ENCODE data around the gene GNLY. TPM values are rescaled to one million over a fixed set of nuclear protein-coding genes. Genes with fewer than 3 reads are reported as not detected.
A peak's percentile ranks its signal among the peaks of the same experiment; 100 is the strongest.

GNLY gene
- total and polyA plus RNA-seq, 9 of the 15 experiments (the other 6 are each of a cell fraction or from before 2014, with no cell fraction given): not detected

GRCh38 chr2:85727798-85728197 is 33.6 kb downstream of the GNLY start:
- Histone ChIP-seq H3K27ac (ENCODE audit: extremely low read depth, low read depth, low read length) (no peak overlapping the region), H3K9me1 (ENCODE audit: control insufficient read depth, insufficient read depth, low read length) (no peaks in the 10 kb centered on the region), H3K4me2 (ENCODE audit: insufficient read depth, low read length) (no peak overlapping the region), H3K9me3 (replicated peaks; ENCODE audit: control insufficient read depth, insufficient read depth, low read depth, low read length) (no peaks in the 10 kb centered on the region), H3K27me3 (ENCODE audit: control insufficient read depth in 2 of 2, insufficient read depth in 2 of 2, low read length in 2 of 2) (peaks cover 14 to 47% of the 10 kb centered on the region in 2 experiments), H2AFZ (ENCODE audit: low read depth, low read length) (no peak overlapping the region), H3K36me3 (ENCODE audit: control insufficient read depth, insufficient read depth, low read length) (no peaks in the 10 kb centered on the region), H3K4me1 (replicated peaks in 1 of 2; ENCODE audit: control insufficient read depth in 2 of 2, insufficient read depth in 2 of 2, low read length in 2 of 2) (peaks cover 0 to 4% of the 10 kb centered on the region in 2 experiments; a peak in 1 of 5 replicates), H4K20me1 (replicated peaks; ENCODE audit: control insufficient read depth, insufficient read depth, low read length) (no peaks in the 10 kb centered on the region), H3K79me2 (ENCODE audit: control insufficient read depth, insufficient read depth, low read length) (no peaks in the 10 kb centered on the region), H3K9ac (ENCODE audit: insufficient read depth in 1 of 2, low read depth in 2 of 2, low read length in 2 of 2) (0 out of 4 replicates have a peak overlapping the region, but pooled peaks of 1 of the 2 experiments have one; percentile 60), H3K4me3 (no peak overlapping the region)
- no peak for DNase-seq (ENCODE audit: extremely low read depth in 1 of 4, low spot score in 3 of 4)
- BruUV-seq (replicated peaks): no TSS peak
- intact Hi-C loops (cut with micrococcal nuclease): loop anchor here (2.0 kb wide), 1 partner anchor 77 kb away; no protein-coding TSS in a partner anchor
- CTCF ChIA-PET (ENCODE audit: low intra/inter-chr PET ratio): interaction anchor here (1.2 to 2.7 kb wide), 2 partner anchors 70 to 87 kb away, joined by 4 to 42 read pairs; no protein-coding TSS in a partner anchor
- 4% methylated on average over 9 of the region's 10 CpGs for WGBS (ENCODE audit: insufficient coverage, low coverage, missing lambda C conversion rate)
- FAIRE-seq: no peak
- TF ChIP-seq POLR2AphosphoS5 (IDR thresholded peaks at IDR 0.05; ENCODE audit: control insufficient read depth, insufficient read depth, low read depth, low read length): no peak
- no peak for TF ChIP-seq CBX2 (IDR thresholded peaks at IDR 0.05; ENCODE audit: insufficient read depth, low read length, poor library complexity, severe bottlenecking)
- no peak for TF ChIP-seq ARID3B (CRISPR knock-in tag; IDR thresholded peaks at IDR 0.05; ENCODE audit: borderline replicate concordance)
- POLR2A ChIA-PET: interaction anchor here (1.6 kb wide), 1 partner anchor 88 kb away, joined by 3 read pairs; no protein-coding TSS in a partner anchor
- no peak for ATAC-seq
- in situ Hi-C loops (cut with MboI): no loop called here
